Left lung (tissue), 10 donors: ENCODE data around the gene TSR2. TPM values are rescaled to one million over a fixed set of nuclear protein-coding genes. Genes with fewer than 3 reads are reported as not detected.
"Not testable (repeated sequence)": the region's sequence is repeated elsewhere in the genome, so short reads cannot be mapped to it uniquely, and the experiment has no call there.

Experiments
- ATAC-seq: fragments of 200-7000 bp; cut with Tn5 transposase; one replicate; pipeline ENCODE4 v1.9.1; 2020; ENCODE audit warnings: moderate library complexity
- DNase-seq, 4 donors: peaks; one replicate each; pipeline ENCODE4 v3.0.0-alpha.2; 2013 to 2020
- H3K27ac ChIP-seq, 2 donors: fragments of 200-600 bp; sonication (generic) in 1 of 2; one replicate each; pipeline versions ENCODE4 v1.5.0 to v1.8.0; 2020 to 2021
- H3K27me3 ChIP-seq, 2 donors: fragments of 200-600 bp; sonication (generic) in 1 of 2; one replicate each; pipeline versions ENCODE4 v1.5.0 to v1.8.0; 2020 to 2021
- H3K36me3 ChIP-seq, 2 donors: fragments of 200-600 bp; sonication (generic) in 1 of 2; one replicate each; pipeline versions ENCODE4 v1.5.0 to v1.8.0; 2020 to 2021
- H3K4me1 ChIP-seq, 2 donors: fragments of 200-600 bp; one replicate each; pipeline ENCODE4 v1.8.0; 2021
- H3K4me3 ChIP-seq, 2 donors: fragments of 200-600 bp; sonication (generic) in 1 of 2; one replicate each; pipeline versions ENCODE4 v1.5.0 to v1.8.0; 2020 to 2021; ENCODE audit warnings: mild to moderate bottlenecking in 1 of 2
- H3K9me3 ChIP-seq, 2 donors: fragments of 200-600 bp; sonication (generic) in 1 of 2; one replicate each; pipeline versions ENCODE4 v1.5.0 to v1.8.0; 2020 to 2021
- intact Hi-C, 2 donors: fragments of 100-400 bp; cut with DNase I; formaldehyde crosslinking; loops; one replicate each; pipeline versions ENCODE4 v1.11.2 to v1.14.2; 2022
- polyA plus RNA-seq, 6 donors: library from polyadenylated mRNA; unstranded; fragments of 120-200 nt; gene quantifications; one replicate each; pipeline ENCODE4 v1.2.1, GENCODE V29; 2013; ENCODE audit not compliant: insufficient read length in 6 of 6
- total RNA-seq, 2 donors: library from RNA; stranded (reverse); fragmentation: NEBNext Ultra II Directional; extraction: Animal tissue kit (Norgen Biotek cat#: 25700); gene quantifications; one replicate each; pipeline ENCODE4 v1.2.1, GENCODE V29; 2021
- TF ChIP-seq, protein P1 (sequence below), 2 donors: fragments of 200-600 bp; sonication (generic) in 1 of 2; IDR thresholded peaks; one replicate each; pipeline versions ENCODE4 v1.5.0 to v1.8.0; 2021; ENCODE audit warnings: antibody characterized with exemption in 2 of 2
- donor health status: DM: no; HTN: yes; CAD: no.
- donor health status: DM: no; HTN: no; CAD: no.

Gene TSR2
- total and polyA plus RNA-seq, 8 donors, result 29.0 to 47.2 (median 42.9) TPM

DNA sequence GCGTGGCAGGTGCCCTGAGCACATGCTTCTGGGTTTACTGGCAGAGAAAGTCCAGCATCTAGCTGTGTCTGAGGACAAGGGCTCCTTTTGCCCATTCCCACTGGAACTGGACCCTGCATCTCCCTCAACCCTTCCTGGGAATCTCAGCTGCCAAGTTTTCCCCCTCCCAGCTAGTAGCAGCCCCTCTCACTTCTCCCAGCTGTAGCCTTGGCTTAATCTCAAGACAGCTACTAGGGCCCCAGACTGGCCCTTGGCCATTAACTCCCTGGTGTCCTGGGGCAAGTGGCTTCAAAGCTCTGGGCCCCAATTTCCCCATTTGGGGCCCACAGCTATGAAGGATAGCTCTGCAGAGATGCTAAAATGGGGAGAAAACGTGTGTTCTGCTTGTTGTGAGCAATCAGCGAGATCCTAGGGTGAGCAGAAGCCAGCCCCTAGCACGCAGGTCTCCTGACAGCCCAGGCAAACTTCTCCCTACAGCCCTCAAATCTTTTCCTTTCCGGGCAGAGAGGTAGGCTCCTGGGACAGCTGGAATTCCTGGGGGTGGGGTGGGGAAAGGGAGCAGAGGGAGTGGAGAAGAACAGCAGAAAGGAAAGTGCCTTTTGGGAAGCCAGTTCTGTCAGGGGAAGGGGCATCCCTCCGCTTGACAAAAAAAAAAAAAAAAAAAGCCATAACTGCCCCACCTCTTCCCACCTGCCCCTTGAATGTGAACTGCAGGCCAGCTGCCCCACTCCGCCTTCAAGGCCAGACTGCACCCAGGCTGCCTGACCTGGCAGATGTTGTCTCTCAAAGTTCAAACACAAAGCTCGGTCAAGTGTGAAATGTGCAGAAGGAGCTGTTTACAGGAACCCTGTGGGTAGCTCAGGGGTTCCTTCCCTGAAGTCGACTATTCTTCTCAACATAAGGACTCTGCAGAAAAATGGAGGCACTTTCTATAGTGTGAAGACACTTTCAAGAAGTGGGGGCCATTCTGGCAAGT, 39.2 kb downstream of the TSR2 start:
- Histone ChIP-seq H3K4me1 (no peaks in the 10 kb centered on the region), H3K27me3 (no peaks in the 10 kb centered on the region), H3K36me3 (no peaks in the 10 kb centered on the region), H3K4me3 (no peak overlapping the region), H3K27ac (no peak overlapping the region), H3K9me3 (no peaks in the 10 kb centered on the region)
- intact Hi-C loops, result no loop called here
- DNase-seq (no peak), ATAC-seq (no peak)
- TF ChIP-seq, protein P1, sequence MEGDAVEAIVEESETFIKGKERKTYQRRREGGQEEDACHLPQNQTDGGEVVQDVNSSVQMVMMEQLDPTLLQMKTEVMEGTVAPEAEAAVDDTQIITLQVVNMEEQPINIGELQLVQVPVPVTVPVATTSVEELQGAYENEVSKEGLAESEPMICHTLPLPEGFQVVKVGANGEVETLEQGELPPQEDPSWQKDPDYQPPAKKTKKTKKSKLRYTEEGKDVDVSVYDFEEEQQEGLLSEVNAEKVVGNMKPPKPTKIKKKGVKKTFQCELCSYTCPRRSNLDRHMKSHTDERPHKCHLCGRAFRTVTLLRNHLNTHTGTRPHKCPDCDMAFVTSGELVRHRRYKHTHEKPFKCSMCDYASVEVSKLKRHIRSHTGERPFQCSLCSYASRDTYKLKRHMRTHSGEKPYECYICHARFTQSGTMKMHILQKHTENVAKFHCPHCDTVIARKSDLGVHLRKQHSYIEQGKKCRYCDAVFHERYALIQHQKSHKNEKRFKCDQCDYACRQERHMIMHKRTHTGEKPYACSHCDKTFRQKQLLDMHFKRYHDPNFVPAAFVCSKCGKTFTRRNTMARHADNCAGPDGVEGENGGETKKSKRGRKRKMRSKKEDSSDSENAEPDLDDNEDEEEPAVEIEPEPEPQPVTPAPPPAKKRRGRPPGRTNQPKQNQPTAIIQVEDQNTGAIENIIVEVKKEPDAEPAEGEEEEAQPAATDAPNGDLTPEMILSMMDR (IDR thresholded peaks at IDR 0.05), result no peak

DNA sequence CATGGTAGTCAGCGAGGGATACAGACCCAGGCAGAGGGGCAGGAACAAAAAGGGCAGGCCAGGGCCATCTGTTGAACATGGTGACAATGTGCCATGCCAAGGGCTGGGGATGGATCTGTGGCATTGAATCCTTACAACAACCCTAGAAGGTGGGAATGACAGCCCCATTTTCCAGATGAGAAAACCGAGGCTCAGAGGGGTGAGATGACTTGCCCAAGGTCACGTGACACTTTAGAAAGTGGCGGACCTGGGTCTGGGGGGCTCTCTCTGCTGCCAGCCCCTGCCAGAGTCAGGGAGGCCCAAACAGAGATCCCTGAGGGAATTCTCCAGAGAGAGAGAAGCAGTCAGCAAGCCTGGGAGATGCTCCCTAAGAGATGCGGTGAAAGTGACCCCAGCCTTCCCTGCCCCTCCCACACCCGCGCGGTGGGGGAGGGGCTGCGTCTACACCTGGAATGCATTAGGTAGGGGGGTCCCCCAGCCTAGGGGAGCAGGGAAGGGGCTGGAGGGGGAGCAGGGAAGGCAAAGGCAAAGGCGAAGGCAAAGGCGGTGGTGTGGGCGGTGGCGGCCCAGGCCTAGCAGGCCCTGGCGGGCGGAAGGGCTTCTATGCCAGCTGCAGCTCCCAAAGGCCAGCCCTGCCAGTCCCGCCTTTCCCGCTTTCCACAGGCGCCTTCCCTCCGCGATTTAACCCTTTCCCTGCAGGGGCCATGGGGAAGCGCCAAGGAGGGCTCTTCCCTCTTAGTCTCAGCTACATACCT, 42.8 kb downstream of the TSR2 start:
- no peaks in the 10 kb centered on the region for H3K9me3 ChIP-seq
- H3K27me3 ChIP-seq, result no peaks in the 10 kb centered on the region
- H3K4me3 ChIP-seq, result no peak overlapping the region
- peak in 1 of 4 donors; percentile 56 for DNase-seq
- H3K36me3 ChIP-seq, result no peaks in the 10 kb centered on the region
- H3K4me1 ChIP-seq, result no peaks in the 10 kb centered on the region
- TF ChIP-seq, protein P1 (IDR thresholded peaks at IDR 0.05), result no peak
- ATAC-seq, result no peak
- H3K27ac ChIP-seq, result peak overlapping the region in 1 of 2 donors; percentile 47
- intact Hi-C loops, result no loop called here

DNA sequence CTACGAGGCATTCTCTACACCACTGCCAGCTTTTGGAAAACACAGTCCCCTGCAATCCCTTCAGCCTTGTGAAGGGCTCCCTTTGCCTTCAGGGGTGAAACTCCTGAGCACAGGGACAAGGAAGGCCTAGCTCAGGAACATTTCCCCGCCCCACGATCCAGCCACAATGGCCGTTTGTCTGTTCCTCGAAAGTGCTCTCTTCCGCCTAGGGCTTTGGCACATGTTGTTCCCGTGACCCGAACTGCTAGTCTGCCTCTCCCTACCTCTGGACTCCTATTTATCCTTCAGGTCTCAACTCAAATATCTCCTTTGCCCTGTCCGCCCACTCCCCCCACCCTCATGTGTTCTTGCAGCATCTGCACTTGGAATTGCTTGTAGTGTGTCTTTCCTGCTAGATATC, 43.7 kb downstream of the TSR2 start:
- Histone ChIP-seq H3K27ac (no peak overlapping the region), H3K4me1 (no peaks in the 10 kb centered on the region), H3K36me3 (no peaks in the 10 kb centered on the region), H3K4me3 (no peak overlapping the region), H3K9me3 (no peaks in the 10 kb centered on the region), H3K27me3 (no peaks in the 10 kb centered on the region)
- TF ChIP-seq, protein P1 (IDR thresholded peaks at IDR 0.05), result no peak
- ATAC-seq, result no peak
- DNase-seq, result no peak
- intact Hi-C loops, result no loop called here

DNA sequence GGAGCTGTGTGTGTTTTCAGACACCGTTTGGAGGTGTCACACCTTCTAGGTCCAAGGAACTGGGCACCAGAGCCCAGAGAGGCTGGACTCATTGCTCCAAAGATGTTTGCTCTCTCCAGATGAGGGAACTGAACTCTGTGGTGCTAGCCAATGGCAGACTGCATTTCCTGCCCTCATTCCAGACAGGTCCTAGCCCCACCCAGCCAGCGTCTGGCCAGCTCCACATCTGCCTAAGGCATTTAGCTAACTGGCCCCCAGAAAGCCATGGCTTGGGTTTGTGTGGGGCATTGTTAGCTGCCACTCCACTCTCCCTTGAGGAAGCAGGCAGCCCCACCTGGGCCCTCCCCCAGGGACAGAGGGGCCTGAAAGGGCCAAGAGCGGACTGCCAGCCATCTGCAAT, 44.5 kb downstream of the TSR2 start:
- TF ChIP-seq, protein P1 (IDR thresholded peaks at IDR 0.05), result no peak
- Histone ChIP-seq H3K4me1 (no peaks in the 10 kb centered on the region), H3K36me3 (no peaks in the 10 kb centered on the region), H3K4me3 (no peak overlapping the region), H3K27me3 (no peaks in the 10 kb centered on the region), H3K27ac (no peak overlapping the region), H3K9me3 (no peaks in the 10 kb centered on the region)
- DNase-seq (no peak), ATAC-seq (no peak)
- intact Hi-C loops, result no loop called here

DNA sequence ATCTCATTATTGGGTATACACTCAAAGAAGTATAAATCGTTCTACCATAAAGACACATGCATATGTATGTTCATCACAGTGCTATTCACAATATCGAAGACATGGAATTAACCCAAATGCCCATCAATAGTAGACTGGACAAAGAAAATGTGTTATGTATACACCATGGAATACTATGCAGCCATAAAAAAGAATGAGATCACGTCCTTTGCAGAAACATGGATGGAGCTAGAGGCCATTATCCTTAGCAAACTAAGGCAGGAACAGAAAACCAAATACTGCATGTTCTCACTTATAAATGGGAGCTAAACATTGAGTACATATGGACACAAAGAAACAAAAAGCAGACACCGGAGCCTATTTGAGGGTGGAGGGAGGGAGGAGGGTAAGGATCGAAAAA, 49.6 kb downstream of the TSR2 start:
- H3K27me3 ChIP-seq, result peaks cover 0 to 11% of the 10 kb centered on the region in 2 donors
- H3K4me1 ChIP-seq, H3K9me3 ChIP-seq, ATAC-seq, DNase-seq, intact Hi-C loops, H3K27ac ChIP-seq, H3K36me3 ChIP-seq, H3K4me3 ChIP-seq: not testable (repeated sequence)
